ENCODE data around the gene KHDC4. TPM values are rescaled to one million over a fixed set of nuclear protein-coding genes. Genes with fewer than 3 reads are reported as not detected.
A peak's percentile ranks its signal among the peaks of the same experiment; 100 is the strongest.
"Not testable (repeated sequence)": the region's sequence is repeated elsewhere in the genome, so short reads cannot be mapped to it uniquely, and the experiment has no call there.

The KHDC4 gene
- total RNA-seq, 4 donors from 2014 or later: 18.2 to 46.3 (median 26.3) TPM

DNA sequence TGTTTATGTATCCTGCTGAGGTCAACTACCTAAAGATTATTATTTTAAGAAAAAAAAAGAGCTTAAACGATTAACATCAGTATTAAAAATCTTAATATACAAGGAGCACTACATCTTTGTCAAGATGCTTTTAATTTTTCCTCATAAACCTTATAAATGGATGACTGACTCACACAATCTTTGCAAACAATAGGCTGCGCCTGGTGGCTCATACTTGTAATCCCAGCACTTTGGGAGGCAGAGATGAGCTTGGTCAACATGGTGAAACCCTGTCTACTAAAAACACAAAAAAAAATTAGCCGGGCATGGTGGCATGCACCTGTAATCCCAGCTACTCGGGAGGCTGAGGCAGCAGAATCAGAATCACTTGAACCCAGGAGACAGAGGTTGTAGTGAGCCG, 1.7 kb downstream of the KHDC4 start:
- peak overlapping the region in 2 of 4 donors; percentile 5 to 93 for H3K27ac ChIP-seq

DNA sequence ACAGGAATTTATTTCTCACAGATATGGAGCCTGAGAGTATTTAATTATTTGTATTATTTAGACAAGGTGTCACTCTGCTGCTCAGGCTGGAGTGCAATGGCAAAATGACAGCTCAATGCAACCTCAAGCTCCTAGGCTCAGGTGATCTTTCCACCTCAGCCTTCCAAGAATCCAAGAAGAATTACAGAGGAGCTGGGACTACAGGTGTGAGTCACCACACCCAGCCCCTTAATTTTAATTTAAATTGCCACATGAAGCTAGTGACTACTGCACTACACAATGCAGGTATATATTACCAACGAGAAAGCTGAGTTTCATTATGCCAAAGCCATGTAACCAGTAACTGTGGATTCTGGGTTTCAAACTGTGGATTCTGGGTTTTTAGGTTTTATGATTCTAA, 2.1 kb downstream of the KHDC4 start:
- Histone ChIP-seq H3K27ac (peak overlapping the region in 1 of 4 donors; percentile 40), H3K9me3 (no peaks in the 10 kb centered on the region), H3K36me3 (peaks cover 0 to 52% of the 10 kb centered on the region in 2 donors), H3K4me1 (peaks cover 38 to 42% of the 10 kb centered on the region in 2 donors), H3K4me3 (peak overlapping the region in 1 of 4 donors; percentile 89), H3K27me3 (no peaks in the 10 kb centered on the region)
- DNase-seq (no peak), ATAC-seq (no peak)
- in situ Hi-C loops (cut with MboI; ENCODE audit: low sequenced_read_pairs in 4 of 4) (no loop called here), intact Hi-C loops (cut with DNase I; ENCODE audit: low total_unique reads) (loop anchor here (10.0 kb wide), 1 partner anchor 247 kb away; the partner anchor contains the start of genes DAP3 and YY1AP1)
- no peak for TF ChIP-seq POLR2A (IDR thresholded peaks at IDR 0.05)
- TF ChIP-seq, protein P1, sequence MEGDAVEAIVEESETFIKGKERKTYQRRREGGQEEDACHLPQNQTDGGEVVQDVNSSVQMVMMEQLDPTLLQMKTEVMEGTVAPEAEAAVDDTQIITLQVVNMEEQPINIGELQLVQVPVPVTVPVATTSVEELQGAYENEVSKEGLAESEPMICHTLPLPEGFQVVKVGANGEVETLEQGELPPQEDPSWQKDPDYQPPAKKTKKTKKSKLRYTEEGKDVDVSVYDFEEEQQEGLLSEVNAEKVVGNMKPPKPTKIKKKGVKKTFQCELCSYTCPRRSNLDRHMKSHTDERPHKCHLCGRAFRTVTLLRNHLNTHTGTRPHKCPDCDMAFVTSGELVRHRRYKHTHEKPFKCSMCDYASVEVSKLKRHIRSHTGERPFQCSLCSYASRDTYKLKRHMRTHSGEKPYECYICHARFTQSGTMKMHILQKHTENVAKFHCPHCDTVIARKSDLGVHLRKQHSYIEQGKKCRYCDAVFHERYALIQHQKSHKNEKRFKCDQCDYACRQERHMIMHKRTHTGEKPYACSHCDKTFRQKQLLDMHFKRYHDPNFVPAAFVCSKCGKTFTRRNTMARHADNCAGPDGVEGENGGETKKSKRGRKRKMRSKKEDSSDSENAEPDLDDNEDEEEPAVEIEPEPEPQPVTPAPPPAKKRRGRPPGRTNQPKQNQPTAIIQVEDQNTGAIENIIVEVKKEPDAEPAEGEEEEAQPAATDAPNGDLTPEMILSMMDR (IDR thresholded peaks at IDR 0.05 in 4 of 5, conservative IDR thresholded peaks at IDR 0.05 in 1 of 5): no peak

More for the DNA sequence above, 1.7 kb downstream of the KHDC4 start:
- intact Hi-C loops (cut with DNase I; ENCODE audit: low total_unique reads) (loop anchor here (10.0 kb wide), 1 partner anchor 248 kb away; the partner anchor contains the start of genes DAP3 and YY1AP1), in situ Hi-C loops (cut with MboI; ENCODE audit: low sequenced_read_pairs in 4 of 4) (no loop called here)
- Histone ChIP-seq H3K36me3 (peaks cover 0 to 48% of the 10 kb centered on the region in 2 donors), H3K27me3 (no peaks in the 10 kb centered on the region), H3K9me3 (no peaks in the 10 kb centered on the region), H3K4me3 (peak overlapping the region; percentile 85 to 96 (median 90)), H3K4me1 (peaks cover 38 to 42% of the 10 kb centered on the region in 2 donors)
- DNase-seq: no peak
- TF ChIP-seq, protein P1 (IDR thresholded peaks at IDR 0.05 in 4 of 5, conservative IDR thresholded peaks at IDR 0.05 in 1 of 5): no peak
- no peak for TF ChIP-seq POLR2A (IDR thresholded peaks at IDR 0.05)
- no peak for ATAC-seq

DNA sequence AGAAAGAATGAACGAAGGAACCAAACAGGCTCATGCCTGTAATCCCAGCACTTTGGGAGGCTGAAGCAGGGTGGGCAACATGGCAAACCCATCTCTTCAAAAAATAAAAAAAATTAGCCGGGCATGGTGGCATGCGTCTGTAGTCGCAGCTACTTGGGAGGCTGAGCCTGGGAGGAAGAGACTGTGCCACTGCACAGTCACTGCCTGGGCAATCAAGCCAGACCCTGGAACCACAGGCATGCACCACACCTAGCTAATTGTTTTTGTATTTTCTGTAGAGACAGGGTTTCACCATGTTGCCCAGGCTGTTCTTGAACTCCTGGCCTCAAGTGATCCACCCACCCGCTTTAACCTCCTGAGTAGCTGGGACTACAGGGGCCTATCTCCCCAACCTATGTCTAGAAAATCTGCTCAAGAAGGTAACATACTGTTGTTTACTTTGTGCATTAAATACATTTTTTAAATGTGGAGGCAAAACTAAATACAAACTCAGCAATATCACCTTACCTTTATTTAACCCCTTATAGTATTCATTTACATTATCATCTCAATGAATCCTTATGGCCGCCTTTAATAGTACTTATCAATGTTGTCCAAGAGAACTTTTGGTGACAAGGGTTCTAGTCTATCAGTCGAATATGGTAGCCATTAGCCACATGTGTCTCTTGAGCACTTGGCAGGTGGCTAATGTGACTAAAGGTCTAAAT, 2.7 kb downstream of the KHDC4 start:
- ATAC-seq (no peak), DNase-seq (no peak)
- intact Hi-C loops (cut with DNase I; ENCODE audit: low total_unique reads): loop anchor here (10.0 kb wide), 1 partner anchor 247 kb away; the partner anchor contains the start of genes DAP3 and YY1AP1
- H3K9me3 ChIP-seq: no peaks in the 10 kb centered on the region
- H3K36me3 ChIP-seq: peaks cover 0 to 58% of the 10 kb centered on the region in 2 donors
- in situ Hi-C loops (cut with MboI; ENCODE audit: low sequenced_read_pairs in 4 of 4): no loop called here
- no peaks in the 10 kb centered on the region for H3K27me3 ChIP-seq
- peaks cover 38 to 42% of the 10 kb centered on the region in 2 donors for H3K4me1 ChIP-seq
- H3K4me3 ChIP-seq: peak overlapping the region in 2 of 4 donors; percentile 0 to 8
- H3K27ac ChIP-seq: peak overlapping the region in 1 of 4 donors; percentile 40
- TF ChIP-seq POLR2A (IDR thresholded peaks at IDR 0.05): no peak
- TF ChIP-seq, protein P1 (IDR thresholded peaks at IDR 0.05 in 4 of 5, conservative IDR thresholded peaks at IDR 0.05 in 1 of 5): no peak

DNA sequence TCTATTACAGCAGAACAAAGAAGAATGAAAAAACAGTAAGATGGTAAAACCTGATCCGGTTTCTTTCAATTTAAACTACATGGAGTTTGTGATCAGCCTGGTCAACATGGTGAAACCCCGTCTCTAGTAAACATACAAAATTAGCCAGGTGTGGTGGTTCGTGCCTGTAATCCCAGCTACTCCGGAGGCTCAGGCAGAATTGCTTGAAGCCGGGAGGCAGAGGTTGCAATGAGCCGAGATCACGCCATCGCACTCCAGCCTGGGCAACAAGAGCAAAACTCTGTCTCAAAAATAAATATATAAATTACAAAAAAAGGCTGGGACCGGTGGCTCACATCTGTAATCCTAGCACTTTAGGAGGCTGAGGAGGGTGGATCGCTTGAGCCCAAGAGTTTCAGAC, 3.5 kb downstream of the KHDC4 start:
- ATAC-seq; H3K4me3 ChIP-seq; H3K27me3 ChIP-seq; H3K9me3 ChIP-seq; DNase-seq; in situ Hi-C loops (cut with MboI; ENCODE audit: low sequenced_read_pairs in 4 of 4): not testable (repeated sequence)
- Histone ChIP-seq H3K4me1 (peaks cover 38 to 42% of the 10 kb centered on the region in 2 donors), H3K27ac (peak overlapping the region in 1 of 4 donors; percentile 40), H3K36me3 (peaks cover 0 to 66% of the 10 kb centered on the region in 2 donors)
- intact Hi-C loops (cut with DNase I; ENCODE audit: low total_unique reads): loop anchor here (10.0 kb wide), 1 partner anchor 246 kb away; the partner anchor contains the start of genes DAP3 and YY1AP1

- no peak for TF ChIP-seq POLR2A (IDR thresholded peaks at IDR 0.05)
- TF ChIP-seq, protein P1 (IDR thresholded peaks at IDR 0.05 in 4 of 5, conservative IDR thresholded peaks at IDR 0.05 in 1 of 5): no peak
- no peak overlapping the region for H3K4me3 ChIP-seq
- H3K9me3 ChIP-seq: no peaks in the 10 kb centered on the region
- intact Hi-C loops (cut with DNase I; ENCODE audit: low total_unique reads): no loop called here
- no peak for ATAC-seq
- H3K27ac ChIP-seq: no peak overlapping the region
- peaks cover 34 to 35% of the 10 kb centered on the region in 2 donors for H3K4me1 ChIP-seq
- peaks cover 0 to 82% of the 10 kb centered on the region in 2 donors for H3K36me3 ChIP-seq
- in situ Hi-C loops (cut with MboI; ENCODE audit: low sequenced_read_pairs in 4 of 4): no loop called here
- H3K27me3 ChIP-seq: no peaks in the 10 kb centered on the region
- no peak for DNase-seq
Measured at GRCh38 chr1:155929057-155929456, 5.2 kb downstream of the KHDC4 start.
